ENCODE results near the gene TENM4. TPM values are rescaled to one million over a fixed set of nuclear protein-coding genes. Genes with fewer than 3 reads are reported as not detected.

TENM4 gene
- polyA plus RNA-seq, 1 of the 3 experiments (the other 2 are of a cell fraction), result 16.7 TPM

DNA sequence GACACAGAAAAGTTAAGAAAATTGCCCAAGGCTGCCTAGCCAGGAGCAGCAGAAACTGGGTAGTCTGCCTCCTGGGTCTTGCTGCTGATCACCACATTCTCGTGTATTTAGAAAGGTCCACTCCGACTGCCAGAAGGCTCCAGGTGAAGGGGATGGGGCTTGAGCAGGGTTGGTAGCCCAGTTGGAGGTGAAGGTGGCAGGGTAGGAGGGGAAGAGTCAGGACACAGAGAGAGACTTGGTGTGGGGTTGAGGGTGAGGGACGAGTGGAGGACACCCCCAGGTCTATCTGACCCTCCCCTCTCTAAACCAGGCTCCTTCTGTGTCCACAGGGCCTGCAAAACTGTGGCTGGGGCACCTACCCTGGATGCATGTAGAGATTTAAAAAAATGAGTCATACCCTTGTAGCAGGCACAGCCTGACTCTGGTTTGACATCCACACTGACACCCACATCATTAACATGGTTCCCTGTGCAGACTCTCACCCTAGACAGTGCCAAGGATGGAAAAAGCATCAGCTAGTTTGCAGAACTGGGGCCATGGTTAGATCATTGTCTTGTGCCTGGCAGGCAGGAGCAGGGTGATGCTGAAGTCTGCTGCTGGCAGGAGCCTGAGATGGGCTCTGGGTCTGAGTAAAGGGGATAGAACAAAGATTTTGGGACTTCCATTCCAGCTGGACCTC is 273.2 kb downstream of the TENM4 start:
- Histone ChIP-seq H3K27ac (ENCODE audit: low read depth in 2 of 2, low read length in 1 of 2) (no peak overlapping the region), H3K9me2 (no peaks in the 10 kb centered on the region), H3F3A (replicated peaks; ENCODE audit: insufficient read depth) (peaks cover 11% of the 10 kb centered on the region), H3K4me2 (no peak overlapping the region), H3K9ac (no peak overlapping the region), H3K4me1 (ENCODE audit: control insufficient read depth in 1 of 2, insufficient read depth in 2 of 2, low read depth in 1 of 2, low read length in 1 of 2) (peaks cover 0 to 2% of the 10 kb centered on the region in 2 experiments; a peak in 1 of 4 replicates), H3K9me3 (no peaks in the 10 kb centered on the region), H4K20me1 (ENCODE audit: insufficient read depth) (no peaks in the 10 kb centered on the region), H2AFZ (ENCODE audit: low read depth) (no peak overlapping the region), H3K79me2 (ENCODE audit: insufficient read depth) (no peaks in the 10 kb centered on the region), H3K36me3 (replicated peaks in 1 of 2; ENCODE audit: control insufficient read depth in 1 of 2, insufficient read depth in 2 of 2, low read length in 1 of 2) (no peaks in the 10 kb centered on the region), H3K4me3 (ENCODE audit: low read depth in 2 of 2, low read length in 1 of 2) (no peak overlapping the region), H3K27me3 (ENCODE audit: insufficient read depth) (no peaks in the 10 kb centered on the region)
- CTCF ChIA-PET, result interaction anchor here (1.5 kb wide), 1 partner anchor 522 kb away, joined by 5 read pairs; no protein-coding TSS in a partner anchor
- 61% methylated on average over 3 of the region's 3 CpGs for WGBS (ENCODE audit: low lambda C conversion rate)
- POLR2A ChIA-PET, result no interaction called here
- no peak for TF ChIP-seq FOXJ3 (CRISPR knock-in tag; IDR thresholded peaks at IDR 0.05)
- TF ChIP-seq GABPA (IDR thresholded peaks at IDR 0.05; ENCODE audit: low read depth), result no peak
- TF ChIP-seq, protein P1, sequence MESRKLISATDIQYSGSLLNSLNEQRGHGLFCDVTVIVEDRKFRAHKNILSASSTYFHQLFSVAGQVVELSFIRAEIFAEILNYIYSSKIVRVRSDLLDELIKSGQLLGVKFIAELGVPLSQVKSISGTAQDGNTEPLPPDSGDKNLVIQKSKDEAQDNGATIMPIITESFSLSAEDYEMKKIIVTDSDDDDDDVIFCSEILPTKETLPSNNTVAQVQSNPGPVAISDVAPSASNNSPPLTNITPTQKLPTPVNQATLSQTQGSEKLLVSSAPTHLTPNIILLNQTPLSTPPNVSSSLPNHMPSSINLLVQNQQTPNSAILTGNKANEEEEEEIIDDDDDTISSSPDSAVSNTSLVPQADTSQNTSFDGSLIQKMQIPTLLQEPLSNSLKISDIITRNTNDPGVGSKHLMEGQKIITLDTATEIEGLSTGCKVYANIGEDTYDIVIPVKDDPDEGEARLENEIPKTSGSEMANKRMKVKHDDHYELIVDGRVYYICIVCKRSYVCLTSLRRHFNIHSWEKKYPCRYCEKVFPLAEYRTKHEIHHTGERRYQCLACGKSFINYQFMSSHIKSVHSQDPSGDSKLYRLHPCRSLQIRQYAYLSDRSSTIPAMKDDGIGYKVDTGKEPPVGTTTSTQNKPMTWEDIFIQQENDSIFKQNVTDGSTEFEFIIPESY (IDR thresholded peaks at IDR 0.05; ENCODE audit: borderline replicate concordance, low read depth), result no peak
- TF ChIP-seq, protein P2, sequence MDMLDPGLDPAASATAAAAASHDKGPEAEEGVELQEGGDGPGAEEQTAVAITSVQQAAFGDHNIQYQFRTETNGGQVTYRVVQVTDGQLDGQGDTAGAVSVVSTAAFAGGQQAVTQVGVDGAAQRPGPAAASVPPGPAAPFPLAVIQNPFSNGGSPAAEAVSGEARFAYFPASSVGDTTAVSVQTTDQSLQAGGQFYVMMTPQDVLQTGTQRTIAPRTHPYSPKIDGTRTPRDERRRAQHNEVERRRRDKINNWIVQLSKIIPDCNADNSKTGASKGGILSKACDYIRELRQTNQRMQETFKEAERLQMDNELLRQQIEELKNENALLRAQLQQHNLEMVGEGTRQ (IDR thresholded peaks at IDR 0.05; ENCODE audit: borderline replicate concordance, low read depth, low read length), result no peak
- TF ChIP-seq GATA2 (CRISPR knock-in tag; IDR thresholded peaks at IDR 0.05), result no peak
- no peak for TF ChIP-seq RFX5 (IDR thresholded peaks at IDR 0.05; ENCODE audit: low read length)
- TF ChIP-seq SMC3 (IDR thresholded peaks at IDR 0.05; ENCODE audit: low read depth, low read length), result no peak
- TF ChIP-seq, protein P3, sequence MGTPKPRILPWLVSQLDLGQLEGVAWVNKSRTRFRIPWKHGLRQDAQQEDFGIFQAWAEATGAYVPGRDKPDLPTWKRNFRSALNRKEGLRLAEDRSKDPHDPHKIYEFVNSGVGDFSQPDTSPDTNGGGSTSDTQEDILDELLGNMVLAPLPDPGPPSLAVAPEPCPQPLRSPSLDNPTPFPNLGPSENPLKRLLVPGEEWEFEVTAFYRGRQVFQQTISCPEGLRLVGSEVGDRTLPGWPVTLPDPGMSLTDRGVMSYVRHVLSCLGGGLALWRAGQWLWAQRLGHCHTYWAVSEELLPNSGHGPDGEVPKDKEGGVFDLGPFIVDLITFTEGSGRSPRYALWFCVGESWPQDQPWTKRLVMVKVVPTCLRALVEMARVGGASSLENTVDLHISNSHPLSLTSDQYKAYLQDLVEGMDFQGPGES (IDR thresholded peaks at IDR 0.05; ENCODE audit: low read depth, low read length), result no peak
- TF ChIP-seq RCOR1 (IDR thresholded peaks at IDR 0.05; ENCODE audit: low read length), result no peak
- TF ChIP-seq FOSL2 (IDR thresholded peaks at IDR 0.05; ENCODE audit: borderline replicate concordance, low read depth), result no peak
- TF ChIP-seq ELF1 (IDR thresholded peaks at IDR 0.05), result no peak
- TF ChIP-seq MEF2A (IDR thresholded peaks at IDR 0.05; ENCODE audit: borderline replicate concordance, low read depth), result no peak
- no peak for TF ChIP-seq EZH2phosphoT487 (IDR thresholded peaks at IDR 0.05; ENCODE audit: borderline replicate concordance, low read depth)
- no peak for TF ChIP-seq RAD21 (IDR thresholded peaks at IDR 0.05; ENCODE audit: low read length)
- no peak for TF ChIP-seq FOXM1 (IDR thresholded peaks at IDR 0.05; ENCODE audit: low read depth)
- TF ChIP-seq POLR2AphosphoS5 (IDR thresholded peaks at IDR 0.05; ENCODE audit: low read depth, low read length), result no peak
- TF ChIP-seq, protein P4, sequence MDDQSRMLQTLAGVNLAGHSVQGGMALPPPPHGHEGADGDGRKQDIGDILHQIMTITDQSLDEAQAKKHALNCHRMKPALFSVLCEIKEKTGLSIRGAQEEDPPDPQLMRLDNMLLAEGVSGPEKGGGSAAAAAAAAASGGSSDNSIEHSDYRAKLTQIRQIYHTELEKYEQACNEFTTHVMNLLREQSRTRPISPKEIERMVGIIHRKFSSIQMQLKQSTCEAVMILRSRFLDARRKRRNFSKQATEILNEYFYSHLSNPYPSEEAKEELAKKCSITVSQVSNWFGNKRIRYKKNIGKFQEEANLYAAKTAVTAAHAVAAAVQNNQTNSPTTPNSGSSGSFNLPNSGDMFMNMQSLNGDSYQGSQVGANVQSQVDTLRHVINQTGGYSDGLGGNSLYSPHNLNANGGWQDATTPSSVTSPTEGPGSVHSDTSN (IDR thresholded peaks at IDR 0.05), result no peak
- DNase-seq, result no peak

Data from SK-N-SH (cell line).